ENCODE results near the gene CAND1. TPM values are rescaled to one million over a fixed set of nuclear protein-coding genes. Genes with fewer than 3 reads are reported as not detected.

Gene CAND1
- total RNA-seq, 1 experiment from 2014 or later = 230 TPM

DNA sequence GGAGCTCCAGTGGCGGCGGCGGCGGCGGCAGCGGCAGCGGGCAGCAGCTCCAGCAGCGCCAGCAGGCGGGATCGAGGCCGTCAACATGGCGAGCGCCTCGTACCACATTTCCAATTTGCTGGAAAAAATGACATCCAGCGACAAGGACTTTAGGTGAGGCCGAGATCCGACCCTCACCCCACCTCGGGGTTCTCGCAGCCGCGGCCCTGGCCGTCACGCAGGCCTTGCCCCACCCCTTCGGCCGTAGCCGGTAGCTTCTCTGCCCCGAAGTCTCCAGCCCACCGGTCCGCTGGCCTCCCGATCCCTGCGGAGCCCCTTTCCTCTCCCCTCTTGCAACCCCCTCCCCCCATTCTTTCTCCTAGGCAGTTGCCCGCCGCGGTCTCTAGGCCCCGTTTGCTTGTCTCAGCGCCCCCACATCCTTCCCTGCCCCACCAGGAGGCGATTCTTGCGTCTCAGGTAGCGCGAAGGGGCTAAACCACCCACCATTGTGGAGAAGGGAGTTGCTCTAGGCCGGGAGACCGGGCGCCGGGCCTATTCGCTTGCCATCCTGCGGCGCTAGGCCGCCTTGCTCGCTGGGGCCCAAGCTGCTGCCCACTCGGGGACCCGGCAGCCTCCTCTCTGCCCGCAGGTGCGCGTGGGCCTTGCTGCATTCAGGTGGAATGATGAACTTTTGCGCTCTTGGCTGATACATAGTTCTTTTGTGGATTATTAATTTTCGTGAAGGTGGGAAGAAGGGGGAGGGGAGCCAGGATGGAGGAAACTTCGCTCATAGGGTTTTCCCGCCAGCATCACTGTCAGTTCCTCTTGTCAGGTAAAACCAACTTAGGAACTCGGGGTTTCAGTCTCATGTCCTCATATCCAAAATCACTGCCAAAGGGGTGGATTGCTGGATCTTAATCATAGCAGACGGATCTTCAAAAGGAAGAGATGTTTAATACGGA, 745 bp downstream of the CAND1 start:
- Histone ChIP-seq H3K23me2 (ENCODE audit: insufficient read length, low read depth, low read length, poor library complexity, severe bottlenecking) (peaks cover 8% of the 10 kb centered on the region), H3K79me1 (ENCODE audit: insufficient read depth, low read depth, low read length, poor library complexity, severe bottlenecking) (no peaks in the 10 kb centered on the region), H4K8ac (replicated peaks; ENCODE audit: insufficient read length, low read depth, low read length) (no peak overlapping the region), H3K18ac (ENCODE audit: insufficient read length, low read depth, low read length) (peak overlapping the region; percentile 76), H2BK12ac (ENCODE audit: insufficient read length, low read depth, low read length) (no peak overlapping the region), H3K56ac (ENCODE audit: insufficient read length, low read depth, low read length) (no peak overlapping the region), H4K91ac (ENCODE audit: insufficient read length, low read depth, low read length) (no peak overlapping the region), H3K4me2 (ENCODE audit: insufficient read depth, insufficient read length, low read length) (peak overlapping the region; percentile 96), H3K4me1 (ENCODE audit: insufficient read depth, low read length) (no peaks in the 10 kb centered on the region; the same call in 1 of the 2 replicates), H4K20me1 (ENCODE audit: control insufficient read depth, insufficient read depth, insufficient read length) (no peaks in the 10 kb centered on the region), H3K27me3 (ENCODE audit: insufficient read depth, low read length) (no peaks in the 10 kb centered on the region), H2AK5ac (ENCODE audit: insufficient read length, low read length) (no peak overlapping the region), H3K14ac (ENCODE audit: insufficient read depth, low read length) (peak overlapping the region; percentile 70), H2BK20ac (ENCODE audit: low read depth, low read length, poor library complexity, severe bottlenecking) (no peak overlapping the region), H3K79me2 (ENCODE audit: insufficient read depth, low read length) (peaks cover 29% of the 10 kb centered on the region), H4K5ac (ENCODE audit: insufficient read length, low read depth, low read length) (no peak overlapping the region), H2AFZ (ENCODE audit: low read length) (no peak overlapping the region), H3K9ac (ENCODE audit: extremely low read depth, insufficient read length, low read length) (peak overlapping the region; percentile 86), H3K23ac (ENCODE audit: insufficient read length, low read depth, low read length) (no peak overlapping the region), H3K27ac (ENCODE audit: insufficient read length, low read depth, low read length) (no peak overlapping the region), H3T11ph (ENCODE audit: low read length) (no peak overlapping the region), H2BK120ac (ENCODE audit: low read depth, low read length, poor library complexity, severe bottlenecking) (no peak overlapping the region), H3K9me3 (ENCODE audit: control insufficient read depth, low read depth, low read length) (no peaks in the 10 kb centered on the region), H2BK5ac (ENCODE audit: insufficient read length, low read length) (no peak overlapping the region), H2BK15ac (ENCODE audit: low read depth, low read length) (no peak overlapping the region), H3K4ac (ENCODE audit: low read depth, low read length) (no peak overlapping the region)
- Mint-ChIP-seq H3K36me3 (ENCODE audit: insufficient read depth in 1 of 3, low read depth in 3 of 3) (peaks cover 0 to 11% (median 8%) of the 10 kb centered on the region in 3 experiments; a peak in 6 of 7 replicates), H3K27ac (peak overlapping the region; percentile 88 to 92 (median 91)), H3K9me3 (peaks cover 0 to 4% of the 10 kb centered on the region in 2 experiments; a peak in 1 of 5 replicates), H3K27me3 (ENCODE audit: low read depth) (0 out of 2 replicates have a peak, but pooled peaks cover 1% of the 10 kb centered on the region), H3K4me3 (peak overlapping the region; percentile 90 to 91), H3K4me1 (peaks cover 23 to 32% of the 10 kb centered on the region in 2 experiments)
- no CpG with 5 or more reads among the region's 61 CpGs for WGBS (ENCODE audit: extremely low coverage, insufficient read length, low lambda C conversion rate)
- peak; percentile 69 for DNase-seq
- TF ChIP-seq, protein P1, sequence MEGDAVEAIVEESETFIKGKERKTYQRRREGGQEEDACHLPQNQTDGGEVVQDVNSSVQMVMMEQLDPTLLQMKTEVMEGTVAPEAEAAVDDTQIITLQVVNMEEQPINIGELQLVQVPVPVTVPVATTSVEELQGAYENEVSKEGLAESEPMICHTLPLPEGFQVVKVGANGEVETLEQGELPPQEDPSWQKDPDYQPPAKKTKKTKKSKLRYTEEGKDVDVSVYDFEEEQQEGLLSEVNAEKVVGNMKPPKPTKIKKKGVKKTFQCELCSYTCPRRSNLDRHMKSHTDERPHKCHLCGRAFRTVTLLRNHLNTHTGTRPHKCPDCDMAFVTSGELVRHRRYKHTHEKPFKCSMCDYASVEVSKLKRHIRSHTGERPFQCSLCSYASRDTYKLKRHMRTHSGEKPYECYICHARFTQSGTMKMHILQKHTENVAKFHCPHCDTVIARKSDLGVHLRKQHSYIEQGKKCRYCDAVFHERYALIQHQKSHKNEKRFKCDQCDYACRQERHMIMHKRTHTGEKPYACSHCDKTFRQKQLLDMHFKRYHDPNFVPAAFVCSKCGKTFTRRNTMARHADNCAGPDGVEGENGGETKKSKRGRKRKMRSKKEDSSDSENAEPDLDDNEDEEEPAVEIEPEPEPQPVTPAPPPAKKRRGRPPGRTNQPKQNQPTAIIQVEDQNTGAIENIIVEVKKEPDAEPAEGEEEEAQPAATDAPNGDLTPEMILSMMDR (conservative IDR thresholded peaks at IDR 0.05) = no peak

Data from H9 (cell line).